Activated CD4-positive, alpha-beta T cell treated with anti-CD3 and anti-CD28 coated beads, Interleukin-2, amount 50 U/mL, for 4 hours (primary cell): ENCODE data around the gene EIF4EBP3.

Source experiments
- DNase-seq, 2 experiments: peaks; one replicate each; pipeline ENCODE4 v3.0.0-alpha.2; 2020

EIF4EBP3 gene

GRCh38 chr5:140557136-140557805, 9.8 kb downstream of the EIF4EBP3 start, which contains the start of gene SRA1:
TSS of gene SRA1 (minus strand) at chr5:140557473. CDS start at chr5:140557452, 21 bp downstream.
- DNase-seq, result peak; percentile 63 to 64

GRCh38 chr5:140557965-140558364, 10.5 kb downstream of the EIF4EBP3 start:
- no peak for DNase-seq

GRCh38 chr5:140558542-140558941, 11.1 kb downstream of the EIF4EBP3 start:
- DNase-seq, result no peak

GRCh38 chr5:140560227-140560626, 12.8 kb downstream of the EIF4EBP3 start:
- no peak for DNase-seq

- DNase-seq, result no peak
Measured at GRCh38 chr5:140561753-140562523, 14.5 kb downstream of the EIF4EBP3 start.

GRCh38 chr5:140563596-140563995, 16.1 kb downstream of the EIF4EBP3 start:
- DNase-seq, result no peak

GRCh38 chr5:140564196-140565023, 16.9 kb downstream of the EIF4EBP3 start, which contains the start of the genes APBB3 and SLC35A4:
TSS of gene APBB3 (minus strand) at chr5:140564598. CDS start at chr5:140564245, 353 bp downstream.
TSS of gene SLC35A4 (plus strand) at chr5:140564828. CDS start at chr5:140567170, 2,342 bp downstream.
- DNase-seq, result peak; percentile 94 to 97

- DNase-seq, result no peak
Measured at GRCh38 chr5:140565024-140565779, 17.7 kb downstream of the EIF4EBP3 start.

GRCh38 chr5:140565780-140566095, 18.3 kb downstream of the EIF4EBP3 start:
- DNase-seq, result no peak

- no peak for DNase-seq
Measured at GRCh38 chr5:140566665-140567064, 19.2 kb downstream of the EIF4EBP3 start.

GRCh38 chr5:140567136-140567818, 19.8 kb downstream of the EIF4EBP3 start:
- DNase-seq, result no peak

- DNase-seq, result no peak
Measured at GRCh38 chr5:140567871-140568270, 20.4 kb downstream of the EIF4EBP3 start.

- DNase-seq, result no peak
Measured at GRCh38 chr5:140568443-140569063, 21.1 kb downstream of the EIF4EBP3 start.

GRCh38 chr5:140569197-140569596, 21.7 kb downstream of the EIF4EBP3 start:
- no peak for DNase-seq

- DNase-seq, result no peak
Measured at GRCh38 chr5:140570058-140570457, 22.6 kb downstream of the EIF4EBP3 start.

GRCh38 chr5:140570488-140570887, 23.0 kb downstream of the EIF4EBP3 start:
- no peak for DNase-seq

- no peak for DNase-seq
Measured at GRCh38 chr5:140571105-140571504, 23.6 kb downstream of the EIF4EBP3 start.

GRCh38 chr5:140573683-140574082, 26.2 kb downstream of the EIF4EBP3 start:
- DNase-seq, result no peak

GRCh38 chr5:140574165-140574564, 26.7 kb downstream of the EIF4EBP3 start:
- no peak for DNase-seq

GRCh38 chr5:140575309-140575708, 27.8 kb downstream of the EIF4EBP3 start:
- no peak for DNase-seq

GRCh38 chr5:140576776-140577201, 29.3 kb downstream of the EIF4EBP3 start:
- no peak for DNase-seq
